Measurements from ENCODE around the gene EXOC1.
"Not testable (repeated sequence)": the region's sequence is repeated elsewhere in the genome, so short reads cannot be mapped to it uniquely, and the experiment has no call there.

The EXOC1 gene

GRCh38 chr4:55926610-55927009 is 73.2 kb downstream of the EXOC1 start:
- no peaks in the 10 kb centered on the region for H3K4me1 ChIP-seq
- H3K27me3 ChIP-seq = no peaks in the 10 kb centered on the region
- no peak overlapping the region for H3K9ac ChIP-seq
- H3K36me3 ChIP-seq = no peaks in the 10 kb centered on the region
- no peak overlapping the region for H3K4me3 ChIP-seq
- no peak for TF ChIP-seq Cebpa-rat (IDR thresholded peaks at IDR 0.05)
- no peaks in the 10 kb centered on the region for H4K20me1 ChIP-seq
- H3K27ac ChIP-seq = no peak overlapping the region
- no peak overlapping the region for H3K4me2 ChIP-seq
- H3K9me3 ChIP-seq = no peaks in the 10 kb centered on the region

- Histone ChIP-seq H3K9me3 (no peaks in the 10 kb centered on the region), H4K20me1 (no peaks in the 10 kb centered on the region), H3K4me2 (no peak overlapping the region), H3K4me1 (no peaks in the 10 kb centered on the region), H3K36me3 (no peaks in the 10 kb centered on the region), H3K27me3 (no peaks in the 10 kb centered on the region), H3K27ac (no peak overlapping the region), H3K4me3 (no peak overlapping the region), H3K9ac (no peak overlapping the region)
- TF ChIP-seq Cebpa-rat (IDR thresholded peaks at IDR 0.05) = no peak
Observed at GRCh38 chr4:55927803-55928437, 74.5 kb downstream of the EXOC1 start.

GRCh38 chr4:55928846-55929245 is 75.4 kb downstream of the EXOC1 start:
- H3K9ac ChIP-seq = no peak overlapping the region
- no peak for TF ChIP-seq Cebpa-rat (IDR thresholded peaks at IDR 0.05)
- H3K9me3 ChIP-seq = no peaks in the 10 kb centered on the region
- no peaks in the 10 kb centered on the region for H3K36me3 ChIP-seq
- no peak overlapping the region for H3K27ac ChIP-seq
- no peak overlapping the region for H3K4me3 ChIP-seq
- no peaks in the 10 kb centered on the region for H3K4me1 ChIP-seq
- no peaks in the 10 kb centered on the region for H3K27me3 ChIP-seq
- H4K20me1 ChIP-seq = no peaks in the 10 kb centered on the region
- no peak overlapping the region for H3K4me2 ChIP-seq

GRCh38 chr4:55931043-55931442 is 77.6 kb downstream of the EXOC1 start:
- no peak overlapping the region for H3K4me3 ChIP-seq
- peaks cover 4% of the 10 kb centered on the region; the same call in 1 of the 2 replicates for H3K9me3 ChIP-seq
- no peak overlapping the region for H3K27ac ChIP-seq
- no peak for TF ChIP-seq Cebpa-rat (IDR thresholded peaks at IDR 0.05)
- H3K9ac ChIP-seq = no peak overlapping the region
- no peak overlapping the region for H3K4me2 ChIP-seq
- no peaks in the 10 kb centered on the region for H3K36me3 ChIP-seq
- H3K4me1 ChIP-seq = no peaks in the 10 kb centered on the region
- H4K20me1 ChIP-seq = no peaks in the 10 kb centered on the region
- no peaks in the 10 kb centered on the region for H3K27me3 ChIP-seq

- no peaks in the 10 kb centered on the region for H3K36me3 ChIP-seq
- H3K4me1 ChIP-seq = no peaks in the 10 kb centered on the region
- H3K4me2 ChIP-seq = no peak overlapping the region
- no peaks in the 10 kb centered on the region for H4K20me1 ChIP-seq
- no peak overlapping the region for H3K9ac ChIP-seq
- H3K4me3 ChIP-seq = no peak overlapping the region
- H3K27me3 ChIP-seq = no peaks in the 10 kb centered on the region
- H3K9me3 ChIP-seq = peaks cover 8% of the 10 kb centered on the region
- no peak overlapping the region for H3K27ac ChIP-seq
- TF ChIP-seq Cebpa-rat (IDR thresholded peaks at IDR 0.05) = no peak
Observed at GRCh38 chr4:55931833-55932232, 78.4 kb downstream of the EXOC1 start.

GRCh38 chr4:55932511-55932910 is 79.1 kb downstream of the EXOC1 start:
- H4K20me1 ChIP-seq = no peaks in the 10 kb centered on the region
- no peak overlapping the region for H3K9ac ChIP-seq
- no peaks in the 10 kb centered on the region for H3K4me1 ChIP-seq
- H3K9me3 ChIP-seq = peaks cover 15% of the 10 kb centered on the region
- H3K4me3 ChIP-seq = no peak overlapping the region
- H3K27me3 ChIP-seq = no peaks in the 10 kb centered on the region
- H3K4me2 ChIP-seq = no peak overlapping the region
- no peaks in the 10 kb centered on the region for H3K36me3 ChIP-seq
- TF ChIP-seq Cebpa-rat (IDR thresholded peaks at IDR 0.05) = no peak
- H3K27ac ChIP-seq = no peak overlapping the region

- H3K36me3 ChIP-seq = no peaks in the 10 kb centered on the region
- H3K4me2 ChIP-seq = no peak overlapping the region
- no peaks in the 10 kb centered on the region for H4K20me1 ChIP-seq
- no peak for TF ChIP-seq Cebpa-rat (IDR thresholded peaks at IDR 0.05)
- H3K9ac ChIP-seq = no peak overlapping the region
- H3K9me3 ChIP-seq = peaks cover 18% of the 10 kb centered on the region
- H3K27ac ChIP-seq = no peak overlapping the region
- no peaks in the 10 kb centered on the region for H3K27me3 ChIP-seq
- H3K4me1 ChIP-seq = no peaks in the 10 kb centered on the region
- H3K4me3 ChIP-seq = no peak overlapping the region
Observed at GRCh38 chr4:55933611-55934010, 80.2 kb downstream of the EXOC1 start.

GRCh38 chr4:55935907-55936306 is 82.5 kb downstream of the EXOC1 start:
- not testable (repeated sequence) for H3K36me3 ChIP-seq, H4K20me1 ChIP-seq, H3K27me3 ChIP-seq, H3K4me2 ChIP-seq, H3K27ac ChIP-seq, H3K9ac ChIP-seq, H3K4me3 ChIP-seq, H3K4me1 ChIP-seq
- H3K9me3 ChIP-seq = peaks cover 18% of the 10 kb centered on the region

- TF ChIP-seq Cebpa-rat (IDR thresholded peaks at IDR 0.05) = no peak
- no peak overlapping the region for H3K4me2 ChIP-seq
- no peaks in the 10 kb centered on the region for H3K4me1 ChIP-seq
- H3K36me3 ChIP-seq = no peaks in the 10 kb centered on the region
- H3K4me3 ChIP-seq = no peak overlapping the region
- H3K27me3 ChIP-seq = no peaks in the 10 kb centered on the region
- no peak overlapping the region for H3K9ac ChIP-seq
- H3K9me3 ChIP-seq = peaks cover 18% of the 10 kb centered on the region
- H3K27ac ChIP-seq = no peak overlapping the region
- H4K20me1 ChIP-seq = no peaks in the 10 kb centered on the region
Observed at GRCh38 chr4:55938481-55938880, 85.0 kb downstream of the EXOC1 start.

GRCh38 chr4:55939421-55939820 is 86.0 kb downstream of the EXOC1 start:
- Histone ChIP-seq H3K27me3 (no peaks in the 10 kb centered on the region), H4K20me1 (no peaks in the 10 kb centered on the region), H3K36me3 (no peaks in the 10 kb centered on the region), H3K9ac (no peak overlapping the region), H3K4me1 (no peaks in the 10 kb centered on the region), H3K4me3 (no peak overlapping the region), H3K4me2 (no peak overlapping the region), H3K9me3 (peaks cover 18% of the 10 kb centered on the region), H3K27ac (no peak overlapping the region)
- no peak for TF ChIP-seq Cebpa-rat (IDR thresholded peaks at IDR 0.05)

- Histone ChIP-seq H3K4me2 (no peak overlapping the region), H3K9me3 (peaks cover 8% of the 10 kb centered on the region), H3K9ac (no peak overlapping the region), H3K4me3 (no peak overlapping the region), H3K27ac (no peak overlapping the region), H4K20me1 (no peaks in the 10 kb centered on the region), H3K36me3 (no peaks in the 10 kb centered on the region), H3K4me1 (peaks cover 4% of the 10 kb centered on the region), H3K27me3 (no peaks in the 10 kb centered on the region)
- TF ChIP-seq Cebpa-rat (IDR thresholded peaks at IDR 0.05) = no peak
Observed at GRCh38 chr4:55941881-55942396, 88.5 kb downstream of the EXOC1 start.
